ENCODE measurements around the gene LMBR1.

The LMBR1 gene

GRCh38 chr7:156764016-156764669 is 128.8 kb downstream of the LMBR1 start:
- DNase-seq (ENCODE audit: low read depth in 2 of 2, low spot score in 1 of 2): no peak

GRCh38 chr7:156759579-156760202 is 133.3 kb downstream of the LMBR1 start:
- DNase-seq (ENCODE audit: low read depth in 2 of 2, low spot score in 1 of 2): no peak

GRCh38 chr7:156759143-156759542 is 133.8 kb downstream of the LMBR1 start:
- no peak for DNase-seq (ENCODE audit: low read depth in 2 of 2, low spot score in 1 of 2)

- no peak for DNase-seq (ENCODE audit: low read depth in 2 of 2, low spot score in 1 of 2)
These were observed 138.8 kb downstream of the LMBR1 start for GRCh38 chr7:156754201-156754600.

GRCh38 chr7:156753630-156754029 is 139.4 kb downstream of the LMBR1 start:
- no peak for DNase-seq (ENCODE audit: low read depth in 2 of 2, low spot score in 1 of 2)

- no peak for DNase-seq (ENCODE audit: low read depth in 2 of 2, low spot score in 1 of 2)
These were observed 139.8 kb downstream of the LMBR1 start for GRCh38 chr7:156753229-156753560.

GRCh38 chr7:156752367-156753228 is 140.4 kb downstream of the LMBR1 start:
- no peak for DNase-seq (ENCODE audit: low read depth in 2 of 2, low spot score in 1 of 2)

GRCh38 chr7:156751319-156751718 is 141.7 kb downstream of the LMBR1 start:
- DNase-seq (ENCODE audit: low read depth in 2 of 2, low spot score in 1 of 2): no peak

GRCh38 chr7:156747718-156748117 is 145.3 kb downstream of the LMBR1 start:
- DNase-seq (ENCODE audit: low read depth in 2 of 2, low spot score in 1 of 2): no peak

- no peak for DNase-seq (ENCODE audit: low read depth in 2 of 2, low spot score in 1 of 2)
These were observed 146.1 kb downstream of the LMBR1 start for GRCh38 chr7:156746891-156747290.

- no peak for DNase-seq (ENCODE audit: low read depth in 2 of 2, low spot score in 1 of 2)
These were observed 153.4 kb downstream of the LMBR1 start for GRCh38 chr7:156739596-156739995.

GRCh38 chr7:156735851-156736250 is 157.1 kb downstream of the LMBR1 start:
- no peak for DNase-seq (ENCODE audit: low read depth in 2 of 2, low spot score in 1 of 2)

GRCh38 chr7:156733638-156734037 is 159.3 kb downstream of the LMBR1 start:
- no peak for DNase-seq (ENCODE audit: low read depth in 2 of 2, low spot score in 1 of 2)

- DNase-seq (ENCODE audit: low read depth in 2 of 2, low spot score in 1 of 2): no peak
These were observed 160.8 kb downstream of the LMBR1 start for GRCh38 chr7:156732091-156732625.

- no peak for DNase-seq (ENCODE audit: low read depth in 2 of 2, low spot score in 1 of 2)
These were observed 161.3 kb downstream of the LMBR1 start for GRCh38 chr7:156731651-156732050.

GRCh38 chr7:156725936-156726335 is 167.0 kb downstream of the LMBR1 start:
- no peak for DNase-seq (ENCODE audit: low read depth in 2 of 2, low spot score in 1 of 2)

- no peak for DNase-seq (ENCODE audit: low read depth in 2 of 2, low spot score in 1 of 2)
These were observed 167.9 kb downstream of the LMBR1 start for GRCh38 chr7:156725073-156725472.

GRCh38 chr7:156722043-156722826 is 170.7 kb downstream of the LMBR1 start:
- DNase-seq (ENCODE audit: low read depth in 2 of 2, low spot score in 1 of 2): no peak

GRCh38 chr7:156703773-156704482 is 189.1 kb downstream of the LMBR1 start:
- DNase-seq (ENCODE audit: low read depth in 2 of 2, low spot score in 1 of 2): no peak

GRCh38 chr7:156703209-156703608 is 189.8 kb downstream of the LMBR1 start:
- no peak for DNase-seq (ENCODE audit: low read depth in 2 of 2, low spot score in 1 of 2)

- no peak for DNase-seq (ENCODE audit: low read depth in 2 of 2, low spot score in 1 of 2)
These were observed 190.6 kb downstream of the LMBR1 start for GRCh38 chr7:156702399-156702798.

Measured in stimulated activated CD8-positive, alpha-beta memory T cell treated with anti-CD3 and anti-CD28 coated beads, Interleukin-4, amount 100 ng/mL, for 4 hours (primary cell).